SK-N-SH (cell line): ENCODE results near the gene CDH4. TPM values are rescaled to one million over a fixed set of nuclear protein-coding genes. Genes with fewer than 3 reads are reported as not detected.

Experiments used
- CTCF ChIA-PET: fragments of 300-600, 350-600 bp; formaldehyde crosslinking; extraction: SDS; loops from one replicate; lab custom pipeline; 2021; lab: Yijun Ruan, JAX
- POLR2A ChIA-PET: fragments of 350-600 bp; sonication (Branson Sonifier 250); formaldehyde crosslinking; extraction: SDS; loops from one replicate; lab custom pipeline; 2020; ENCODE audit warnings: antibody characterized with exemption, inconsistent platforms; lab: Yijun Ruan, JAX
- DNase-seq: peaks from one replicate; pipeline ENCODE4 v3.0.0; 2012
- H2AFZ ChIP-seq: fragments of 200-600 bp; sonication (generic); 2 replicates; pipeline ENCODE4 v1.8.1; 2016; ENCODE audit warnings: antibody characterized with exemption, mild to moderate bottlenecking, low read depth
- H3F3A ChIP-seq: fragments of 200-600 bp; sonication (generic); replicated peaks from 2 replicates; pipeline ENCODE3; 2016; ENCODE audit warnings: antibody characterized with exemption, mild to moderate bottlenecking; ENCODE audit not compliant: insufficient read depth
- H3K27ac ChIP-seq, 2 experiments: fragments of 200-500 bp in 1 of 2; fragments of 200-600 bp in 1 of 2; sonication (Bioruptor generic) in 1 of 2; sonication (generic), shearing (Covaris generic) in 1 of 2; 2 replicates each; pipeline versions ENCODE4 v1.5.1 to v1.6.1; 2014 to 2016; ENCODE audit warnings: low read depth in 2 of 2, inconsistent platforms in 1 of 2, low read length in 1 of 2, mild to moderate bottlenecking in 1 of 2, mixed read lengths in 1 of 2
- H3K27me3 ChIP-seq: fragments of 200-600 bp; sonication (generic), shearing (Covaris generic); 2 replicates; pipeline ENCODE4 v1.6.1; 2016; ENCODE audit warnings: mixed run types; ENCODE audit not compliant: insufficient read depth
- H3K36me3 ChIP-seq, 2 experiments: fragments of 200-500 bp in 1 of 2; fragments of 200-600 bp in 1 of 2; sonication (Bioruptor generic) in 1 of 2; sonication (generic) in 1 of 2; replicated peaks in 1 of 2; 2 replicates each; pipeline versions ENCODE3 to v1.5.1; 2014 to 2016; ENCODE audit warnings: low read length in 1 of 2, mild to moderate bottlenecking in 1 of 2; ENCODE audit not compliant: insufficient read depth in 2 of 2, control insufficient read depth in 1 of 2
- H3K4me1 ChIP-seq, 2 experiments: fragments of 200-500 bp in 1 of 2; fragments of 200-600 bp in 1 of 2; sonication (Bioruptor generic) in 1 of 2; sonication (generic), shearing (Covaris generic) in 1 of 2; 2 replicates each; pipeline versions ENCODE4 v1.5.1 to v1.6.1; 2014 to 2016; ENCODE audit warnings: low read depth in 1 of 2, low read length in 1 of 2, mixed run types in 1 of 2; ENCODE audit not compliant: insufficient read depth in 2 of 2, control insufficient read depth in 1 of 2
- H3K4me2 ChIP-seq: fragments of 200-600 bp; sonication (generic), shearing (Covaris generic); 2 replicates; pipeline ENCODE4 v1.6.1; 2017; ENCODE audit warnings: mixed run types
- H3K4me3 ChIP-seq, 2 experiments: fragments of 200-500 bp in 1 of 2; fragments of 200-600 bp in 1 of 2; sonication (Bioruptor generic) in 1 of 2; sonication (generic), shearing (Covaris generic) in 1 of 2; 2 replicates each; pipeline versions ENCODE4 v1.5.1 to v1.8.1; 2014 to 2016; ENCODE audit warnings: low read depth in 2 of 2, inconsistent platforms in 1 of 2, low read length in 1 of 2, mild to moderate bottlenecking in 1 of 2, mixed read lengths in 1 of 2, moderate library complexity in 1 of 2
- H3K79me2 ChIP-seq: fragments of 200-600 bp; sonication (generic); 2 replicates; pipeline ENCODE4 v1.8.1; 2017; ENCODE audit warnings: mild to moderate bottlenecking; ENCODE audit not compliant: insufficient read depth
- H3K9ac ChIP-seq: fragments of 200-600 bp; sonication (generic); 2 replicates; pipeline ENCODE4 v1.6.1; 2017; ENCODE audit warnings: mixed run types
- H3K9me2 ChIP-seq: fragments of 200-600 bp; sonication (generic); 2 replicates; pipeline ENCODE4 v1.6.1; 2017; ENCODE audit warnings: mixed run types
- H3K9me3 ChIP-seq: fragments of 200-600 bp; sonication (generic); 2 replicates; pipeline ENCODE4 v1.6.1; 2017; ENCODE audit warnings: mixed run types, mild to moderate bottlenecking, moderate library complexity
- H4K20me1 ChIP-seq: fragments of 200-600 bp; sonication (generic); 2 replicates; pipeline ENCODE4 v1.6.1; 2017; ENCODE audit warnings: mild to moderate bottlenecking, mixed run types; ENCODE audit not compliant: insufficient read depth
- CHD2 ChIP-seq: fragments of 150-350 bp; IDR thresholded peaks from 2 replicates; pipeline ENCODE4 v1.6.1; 2018; ENCODE audit warnings: low read length; ENCODE audit not compliant: partially characterized antibody
- EZH2phosphoT487 ChIP-seq: fragments of 200-600 bp; sonication (generic); IDR thresholded peaks from 2 replicates; pipeline ENCODE4 v1.6.1; 2017; ENCODE audit warnings: low read depth, mixed run types, mild to moderate bottlenecking, antibody characterized with exemption, moderate library complexity, borderline replicate concordance
- FOXJ3 ChIP-seq: sonication (generic); formaldehyde crosslinking; IDR thresholded peaks from 2 replicates; pipeline ENCODE4 v1.5.1; 2020; ENCODE audit warnings: mild to moderate bottlenecking, missing genetic modification reagents
- MEF2A ChIP-seq: IDR thresholded peaks from 2 replicates; pipeline ENCODE4 v1.4.0; 2012; ENCODE audit warnings: low read depth, borderline replicate concordance
- MXI1 ChIP-seq: IDR thresholded peaks from 2 replicates; pipeline ENCODE4 v1.6.1; 2012; ENCODE audit warnings: mild to moderate bottlenecking, low read depth, low read length, improper control_type of control experiment
- NFIC ChIP-seq: IDR thresholded peaks from 2 replicates; pipeline ENCODE4 v1.4.0; 2012; ENCODE audit warnings: borderline replicate concordance
- NRF1 ChIP-seq: IDR thresholded peaks from 2 replicates; pipeline ENCODE4 v1.6.1; 2012; ENCODE audit warnings: low read depth, mild to moderate bottlenecking, low read length
- POLR2AphosphoS5 ChIP-seq: IDR thresholded peaks from 2 replicates; pipeline ENCODE4 v1.6.1; 2012; ENCODE audit warnings: low read depth, low read length
- RCOR1 ChIP-seq: fragments of 150-350 bp; IDR thresholded peaks from 2 replicates; pipeline ENCODE4 v1.6.1; 2017; ENCODE audit warnings: antibody characterized with exemption, low read length
- RFX5 ChIP-seq: IDR thresholded peaks from 2 replicates; pipeline ENCODE4 v1.6.1; 2012; ENCODE audit warnings: mild to moderate bottlenecking, improper control_type of control experiment, low read length
- SIN3A ChIP-seq: IDR thresholded peaks from 2 replicates; pipeline ENCODE4 v1.6.1; 2012; ENCODE audit warnings: low read depth, mild to moderate bottlenecking, low read length, moderate library complexity, borderline replicate concordance
- SMC3 ChIP-seq: IDR thresholded peaks from 2 replicates; pipeline ENCODE4 v1.6.1; 2012; ENCODE audit warnings: low read depth, low read length, improper control_type of control experiment
- TAF1 ChIP-seq: IDR thresholded peaks from 2 replicates; pipeline ENCODE4 v1.6.1; 2012; ENCODE audit warnings: low read depth, mild to moderate bottlenecking, low read length, moderate library complexity, borderline replicate concordance
- TCF12 ChIP-seq: IDR thresholded peaks from 2 replicates; pipeline ENCODE4 v1.4.0; 2012
- WGBS: methylation state at CpG from one replicate; pipeline ENCODE4 v1.1.6; 2017; ENCODE audit warnings: low lambda C conversion rate; 5-methylcytosine and 5-hydroxymethylcytosine counted together
- polyA plus RNA-seq, 3 experiments: library from polyadenylated mRNA; depleted of rRNA; stranded (reverse); fragments of >200 nt; gene quantifications; 2 replicates each; pipeline ENCODE4 v1.2.3, GENCODE V29; 2012
- TF ChIP-seq, protein P1 (sequence below): IDR thresholded peaks from 2 replicates; pipeline ENCODE4; 2012
- TF ChIP-seq, protein P2 (sequence below): IDR thresholded peaks from 2 replicates; pipeline ENCODE4 v1.4.0; 2012; ENCODE audit warnings: low read depth, borderline replicate concordance
- TF ChIP-seq, protein P3 (sequence below): fragments of 150-350 bp; IDR thresholded peaks from 2 replicates; pipeline ENCODE4 v1.6.1; 2017; ENCODE audit warnings: antibody characterized with exemption, low read length, low read depth, borderline replicate concordance

The CDH4 gene
- polyA plus RNA-seq, 1 of the 3 experiments (the other 2 are of a cell fraction), result not detected

DNA sequence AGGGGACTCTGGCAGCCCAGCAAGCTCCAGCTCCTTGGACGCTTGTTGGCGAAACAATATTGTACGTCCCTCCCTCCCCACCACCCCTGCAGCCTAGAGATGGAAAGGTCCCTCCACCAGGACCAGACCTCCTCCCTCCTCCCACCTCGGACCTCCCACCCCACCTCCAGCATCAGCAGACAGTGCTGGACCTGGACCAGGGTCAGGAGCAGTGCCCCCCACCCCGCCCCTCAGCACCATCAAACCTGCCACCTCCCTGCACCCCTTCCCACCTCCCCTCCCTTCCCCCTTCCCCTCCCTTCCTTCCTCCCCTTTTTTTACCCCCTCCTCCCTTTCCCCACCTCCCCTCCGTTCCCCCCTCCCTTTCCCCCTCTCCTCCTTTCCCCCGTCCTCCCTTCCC, 715.2 kb downstream of the CDH4 start:
- H3K27me3 ChIP-seq, result no peaks in the 10 kb centered on the region
- no peaks in the 10 kb centered on the region for H3K36me3 ChIP-seq
- no peak overlapping the region for H3K27ac ChIP-seq
- H3K9ac ChIP-seq, result no peak overlapping the region
- no peaks in the 10 kb centered on the region for H3K9me3 ChIP-seq
- no peaks in the 10 kb centered on the region for H3K79me2 ChIP-seq
- CTCF ChIA-PET, result no interaction called here
- no peak overlapping the region for H3K4me2 ChIP-seq
- H2AFZ ChIP-seq, result no peak overlapping the region
- no peaks in the 10 kb centered on the region; a peak in 1 of 4 replicates for H3K4me1 ChIP-seq
- 70% methylated on average over 7 of the region's 7 CpGs for WGBS
- no peak overlapping the region for H3K4me3 ChIP-seq
- TF ChIP-seq TCF12 (no peak), NRF1 (no peak), CHD2 (no peak), RCOR1 (no peak), NFIC (no peak), MXI1 (no peak), EZH2phosphoT487 (no peak), SMC3 (no peak), MEF2A (no peak), POLR2AphosphoS5 (no peak), RFX5 (no peak), TAF1 (no peak), SIN3A (no peak), FOXJ3 (CRISPR knock-in tag) (no peak)
- TF ChIP-seq, protein P1, sequence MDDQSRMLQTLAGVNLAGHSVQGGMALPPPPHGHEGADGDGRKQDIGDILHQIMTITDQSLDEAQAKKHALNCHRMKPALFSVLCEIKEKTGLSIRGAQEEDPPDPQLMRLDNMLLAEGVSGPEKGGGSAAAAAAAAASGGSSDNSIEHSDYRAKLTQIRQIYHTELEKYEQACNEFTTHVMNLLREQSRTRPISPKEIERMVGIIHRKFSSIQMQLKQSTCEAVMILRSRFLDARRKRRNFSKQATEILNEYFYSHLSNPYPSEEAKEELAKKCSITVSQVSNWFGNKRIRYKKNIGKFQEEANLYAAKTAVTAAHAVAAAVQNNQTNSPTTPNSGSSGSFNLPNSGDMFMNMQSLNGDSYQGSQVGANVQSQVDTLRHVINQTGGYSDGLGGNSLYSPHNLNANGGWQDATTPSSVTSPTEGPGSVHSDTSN, result no peak
- TF ChIP-seq, protein P2, sequence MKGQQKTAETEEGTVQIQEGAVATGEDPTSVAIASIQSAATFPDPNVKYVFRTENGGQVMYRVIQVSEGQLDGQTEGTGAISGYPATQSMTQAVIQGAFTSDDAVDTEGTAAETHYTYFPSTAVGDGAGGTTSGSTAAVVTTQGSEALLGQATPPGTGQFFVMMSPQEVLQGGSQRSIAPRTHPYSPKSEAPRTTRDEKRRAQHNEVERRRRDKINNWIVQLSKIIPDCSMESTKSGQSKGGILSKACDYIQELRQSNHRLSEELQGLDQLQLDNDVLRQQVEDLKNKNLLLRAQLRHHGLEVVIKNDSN, result no peak
- TF ChIP-seq, protein P3, sequence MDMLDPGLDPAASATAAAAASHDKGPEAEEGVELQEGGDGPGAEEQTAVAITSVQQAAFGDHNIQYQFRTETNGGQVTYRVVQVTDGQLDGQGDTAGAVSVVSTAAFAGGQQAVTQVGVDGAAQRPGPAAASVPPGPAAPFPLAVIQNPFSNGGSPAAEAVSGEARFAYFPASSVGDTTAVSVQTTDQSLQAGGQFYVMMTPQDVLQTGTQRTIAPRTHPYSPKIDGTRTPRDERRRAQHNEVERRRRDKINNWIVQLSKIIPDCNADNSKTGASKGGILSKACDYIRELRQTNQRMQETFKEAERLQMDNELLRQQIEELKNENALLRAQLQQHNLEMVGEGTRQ, result no peak
- no peaks in the 10 kb centered on the region for H4K20me1 ChIP-seq
- POLR2A ChIA-PET, result no interaction called here
- H3F3A ChIP-seq, result no peaks in the 10 kb centered on the region
- no peak for DNase-seq
- no peaks in the 10 kb centered on the region for H3K9me2 ChIP-seq
